ENCODE measurements around the gene HES3.

Gene HES3

GRCh38 chr1:6266641-6267040 lies 22.7 kb downstream of the HES3 start:
- Histone ChIP-seq H2AFZ (ENCODE audit: insufficient read depth, low read length, poor library complexity) (no peak overlapping the region), H2BK120ac (ENCODE audit: insufficient read depth, low read length, poor library complexity) (no peak overlapping the region), H3K4ac (ENCODE audit: low read depth, low read length) (no peak overlapping the region), H3K36me3 (ENCODE audit: control insufficient read depth in 1 of 2, insufficient read depth in 2 of 2, low read length in 2 of 2) (no peaks in the 10 kb centered on the region), H2BK12ac (ENCODE audit: low read length) (no peak overlapping the region), H3K27me3 (ENCODE audit: insufficient read depth, low read length) (no peaks in the 10 kb centered on the region), H3K4me2 (ENCODE audit: low read length) (no peak overlapping the region), H3K79me1 (ENCODE audit: low read length) (no peaks in the 10 kb centered on the region), H2BK5ac (ENCODE audit: low read depth, low read length, poor library complexity) (no peak overlapping the region), H3K14ac (ENCODE audit: low read length) (no peak overlapping the region), H3K4me3 (ENCODE audit: low read depth, low read length) (no peak overlapping the region), H3K9me3 (ENCODE audit: insufficient read depth, low read depth, low read length) (peaks cover 2% of the 10 kb centered on the region), H3K9ac (ENCODE audit: low read length) (no peak overlapping the region), H3K79me2 (ENCODE audit: control insufficient read depth, insufficient read depth, low read length, poor library complexity) (no peaks in the 10 kb centered on the region), H3K27ac (ENCODE audit: low read depth, low read length) (no peak overlapping the region), H4K12ac (ENCODE audit: low read depth, low read length) (no peak overlapping the region), H4K8ac (ENCODE audit: low read depth, low read length) (no peak overlapping the region), H3K18ac (ENCODE audit: low read length) (no peak overlapping the region), H2AK5ac (ENCODE audit: low read length) (no peak overlapping the region), H4K91ac (ENCODE audit: low read depth, low read length) (no peak overlapping the region), H3K4me1 (ENCODE audit: control insufficient read depth in 1 of 2, insufficient read depth in 2 of 2, low read length in 2 of 2) (no peaks in the 10 kb centered on the region), H3K23ac (ENCODE audit: low read length) (no peak overlapping the region)
- no CpG with 5 or more reads among the region's 11 CpGs for WGBS (ENCODE audit: extremely low coverage, insufficient coverage, insufficient read length)
- no peak for DNase-seq

- Histone ChIP-seq H3K27me3 (ENCODE audit: insufficient read depth, low read length) (no peaks in the 10 kb centered on the region), H3K23ac (ENCODE audit: low read length) (no peak overlapping the region), H3K79me1 (ENCODE audit: low read length) (no peaks in the 10 kb centered on the region), H3K9ac (ENCODE audit: low read length) (no peak overlapping the region), H3K9me3 (ENCODE audit: insufficient read depth, low read depth, low read length) (peaks cover 2% of the 10 kb centered on the region), H3K4ac (ENCODE audit: low read depth, low read length) (no peak overlapping the region), H2BK5ac (ENCODE audit: low read depth, low read length, poor library complexity) (no peak overlapping the region), H3K4me3 (ENCODE audit: low read depth, low read length) (no peak overlapping the region), H4K12ac (ENCODE audit: low read depth, low read length) (no peak overlapping the region), H3K79me2 (ENCODE audit: control insufficient read depth, insufficient read depth, low read length, poor library complexity) (no peaks in the 10 kb centered on the region), H3K14ac (ENCODE audit: low read length) (no peak overlapping the region), H3K27ac (ENCODE audit: low read depth, low read length) (no peak overlapping the region), H3K4me1 (ENCODE audit: control insufficient read depth in 1 of 2, insufficient read depth in 2 of 2, low read length in 2 of 2) (no peaks in the 10 kb centered on the region), H2AK5ac (ENCODE audit: low read length) (no peak overlapping the region), H2AFZ (ENCODE audit: insufficient read depth, low read length, poor library complexity) (no peak overlapping the region), H4K8ac (ENCODE audit: low read depth, low read length) (no peak overlapping the region), H2BK12ac (ENCODE audit: low read length) (no peak overlapping the region), H4K91ac (ENCODE audit: low read depth, low read length) (no peak overlapping the region), H2BK120ac (ENCODE audit: insufficient read depth, low read length, poor library complexity) (no peak overlapping the region), H3K36me3 (ENCODE audit: control insufficient read depth in 1 of 2, insufficient read depth in 2 of 2, low read length in 2 of 2) (no peaks in the 10 kb centered on the region), H3K18ac (ENCODE audit: low read length) (no peak overlapping the region), H3K4me2 (ENCODE audit: low read length) (no peak overlapping the region)
- no peak for DNase-seq
- WGBS (ENCODE audit: extremely low coverage, insufficient coverage, insufficient read length) = no CpG with 5 or more reads among the region's 12 CpGs
These were observed 23.8 kb downstream of the HES3 start for GRCh38 chr1:6267686-6268322.

GRCh38 chr1:6268415-6268814 lies 24.4 kb downstream of the HES3 start:
- H3K18ac ChIP-seq (ENCODE audit: low read length) = no peak overlapping the region

GRCh38 chr1:6269296-6269695 lies 25.3 kb downstream of the HES3 start:
- Histone ChIP-seq H3K4ac (ENCODE audit: low read depth, low read length) (no peak overlapping the region), H3K79me1 (ENCODE audit: low read length) (no peaks in the 10 kb centered on the region), H4K8ac (ENCODE audit: low read depth, low read length) (no peak overlapping the region), H4K91ac (ENCODE audit: low read depth, low read length) (no peak overlapping the region), H3K36me3 (ENCODE audit: control insufficient read depth in 1 of 2, insufficient read depth in 2 of 2, low read length in 2 of 2) (peaks cover 0 to under 1% of the 10 kb centered on the region in 2 experiments), H2BK5ac (ENCODE audit: low read depth, low read length, poor library complexity) (no peak overlapping the region), H2AK5ac (ENCODE audit: low read length) (no peak overlapping the region), H3K14ac (ENCODE audit: low read length) (no peak overlapping the region), H3K79me2 (ENCODE audit: control insufficient read depth, insufficient read depth, low read length, poor library complexity) (no peaks in the 10 kb centered on the region), H2BK12ac (ENCODE audit: low read length) (no peak overlapping the region), H3K23ac (ENCODE audit: low read length) (no peak overlapping the region), H3K18ac (ENCODE audit: low read length) (no peak overlapping the region), H4K12ac (ENCODE audit: low read depth, low read length) (no peak overlapping the region), H2AFZ (ENCODE audit: insufficient read depth, low read length, poor library complexity) (no peak overlapping the region), H3K4me3 (ENCODE audit: low read depth, low read length) (no peak overlapping the region), H2BK120ac (ENCODE audit: insufficient read depth, low read length, poor library complexity) (no peak overlapping the region), H3K4me2 (ENCODE audit: low read length) (no peak overlapping the region), H3K27ac (ENCODE audit: low read depth, low read length) (no peak overlapping the region), H3K27me3 (ENCODE audit: insufficient read depth, low read length) (no peaks in the 10 kb centered on the region), H3K9me3 (ENCODE audit: insufficient read depth, low read depth, low read length) (peaks cover 2% of the 10 kb centered on the region), H3K9ac (ENCODE audit: low read length) (no peak overlapping the region), H3K4me1 (ENCODE audit: control insufficient read depth in 1 of 2, insufficient read depth in 2 of 2, low read length in 2 of 2) (no peaks in the 10 kb centered on the region)
- no peak for DNase-seq
- WGBS (ENCODE audit: extremely low coverage, insufficient coverage, insufficient read length) = no CpG with 5 or more reads among the region's 14 CpGs

More at GRCh38 chr1:6268415-6268814, 24.4 kb downstream of the HES3 start:
- no peaks in the 10 kb centered on the region for H3K27me3 ChIP-seq (ENCODE audit: insufficient read depth, low read length)
- no peaks in the 10 kb centered on the region for H3K79me2 ChIP-seq (ENCODE audit: control insufficient read depth, insufficient read depth, low read length, poor library complexity)
- no peak overlapping the region for H2BK12ac ChIP-seq (ENCODE audit: low read length)
- no peak overlapping the region for H3K14ac ChIP-seq (ENCODE audit: low read length)
- no peak overlapping the region for H3K9ac ChIP-seq (ENCODE audit: low read length)
- H3K36me3 ChIP-seq (ENCODE audit: control insufficient read depth in 1 of 2, insufficient read depth in 2 of 2, low read length in 2 of 2) = no peaks in the 10 kb centered on the region
- WGBS (ENCODE audit: extremely low coverage, insufficient coverage, insufficient read length) = no CpG with 5 or more reads among the region's 21 CpGs
- H4K91ac ChIP-seq (ENCODE audit: low read depth, low read length) = no peak overlapping the region
- H2AFZ ChIP-seq (ENCODE audit: insufficient read depth, low read length, poor library complexity) = no peak overlapping the region
- H3K79me1 ChIP-seq (ENCODE audit: low read length) = no peaks in the 10 kb centered on the region
- no peak overlapping the region for H2BK5ac ChIP-seq (ENCODE audit: low read depth, low read length, poor library complexity)
- no peak overlapping the region for H4K12ac ChIP-seq (ENCODE audit: low read depth, low read length)
- no peak overlapping the region for H3K27ac ChIP-seq (ENCODE audit: low read depth, low read length)
- H2BK120ac ChIP-seq (ENCODE audit: insufficient read depth, low read length, poor library complexity) = no peak overlapping the region
- H4K8ac ChIP-seq (ENCODE audit: low read depth, low read length) = no peak overlapping the region
- no peak overlapping the region for H3K4me3 ChIP-seq (ENCODE audit: low read depth, low read length)
- H3K23ac ChIP-seq (ENCODE audit: low read length) = no peak overlapping the region
- H3K9me3 ChIP-seq (ENCODE audit: insufficient read depth, low read depth, low read length) = peaks cover 2% of the 10 kb centered on the region
- no peak overlapping the region for H3K4me2 ChIP-seq (ENCODE audit: low read length)
- no peak for DNase-seq
- H2AK5ac ChIP-seq (ENCODE audit: low read length) = no peak overlapping the region
- H3K4ac ChIP-seq (ENCODE audit: low read depth, low read length) = no peak overlapping the region
- H3K4me1 ChIP-seq (ENCODE audit: control insufficient read depth in 1 of 2, insufficient read depth in 2 of 2, low read length in 2 of 2) = no peaks in the 10 kb centered on the region

All from trophoblast cell (in vitro differentiated cells and primary cell).